Measurements from ENCODE around the gene EPM2A. TPM values are rescaled to one million over a fixed set of nuclear protein-coding genes. Genes with fewer than 3 reads are reported as not detected.

EPM2A gene
- polyA plus RNA-seq, 1 donor (not counting 4 experiments of a cell fraction or from before 2014, with no cell fraction given), result 2.4 TPM

DNA sequence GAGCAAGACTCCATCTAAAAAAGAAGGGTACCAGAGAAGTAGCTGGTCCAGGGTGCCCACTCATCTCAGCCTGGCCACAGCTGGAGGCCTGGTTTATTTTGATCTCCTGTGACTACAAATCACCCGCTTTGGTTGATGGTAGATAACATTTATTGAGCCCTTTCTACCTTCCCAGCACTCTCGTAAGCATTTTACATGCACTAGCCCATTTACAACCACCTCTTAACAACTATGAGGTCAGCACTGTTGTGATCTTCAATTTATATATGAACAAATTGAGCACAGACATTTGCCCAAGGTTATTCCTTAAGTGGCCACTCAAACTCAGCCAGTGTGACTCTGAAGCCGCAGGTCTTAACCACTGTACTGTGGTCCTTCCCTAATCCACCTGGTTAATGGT is 104.7 kb downstream of the EPM2A start:
- H3K79me2 ChIP-seq (ENCODE audit: control insufficient read depth, insufficient read depth, low read length), result no peaks in the 10 kb centered on the region

DNA sequence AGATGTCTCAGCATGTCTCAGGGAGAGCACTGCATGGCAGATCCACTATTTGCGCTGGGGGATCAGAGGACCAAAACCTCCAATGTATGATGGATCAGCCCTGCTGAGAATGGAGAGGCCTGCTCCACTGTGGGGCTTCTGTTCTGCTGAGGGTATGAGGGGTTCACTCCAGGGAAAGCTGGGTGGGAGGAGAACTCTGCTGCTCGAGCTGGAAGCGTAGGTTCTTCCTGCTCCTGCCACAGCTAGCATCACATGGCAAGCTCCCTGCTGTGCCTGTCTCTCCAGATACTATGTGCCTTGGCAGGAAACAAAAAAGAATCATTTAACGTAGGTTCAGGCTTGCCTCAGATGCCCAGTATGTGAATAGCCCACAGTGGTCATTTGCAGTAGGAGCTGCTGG is 105.8 kb downstream of the EPM2A start:
- Histone ChIP-seq H3K27me3 (ENCODE audit: control insufficient read depth, extremely low read depth, insufficient read depth, low read length) (no peaks in the 10 kb centered on the region), H3K36me3 (ENCODE audit: control insufficient read depth in 2 of 2, extremely low read depth in 1 of 2, insufficient read depth in 2 of 2, low read length in 2 of 2) (no peaks in the 10 kb centered on the region), H3K9ac (ENCODE audit: control insufficient read depth, extremely low read depth, insufficient read depth, low read length) (no peak overlapping the region), H4K20me1 (ENCODE audit: control insufficient read depth, extremely low read depth, insufficient read depth, low read length) (no peaks in the 10 kb centered on the region), H3K4me2 (ENCODE audit: control insufficient read depth, extremely low read depth, insufficient read depth, low read depth, low read length) (no peak overlapping the region), H3K4me3 (ENCODE audit: control insufficient read depth in 2 of 3, extremely low read depth in 1 of 3, insufficient read depth in 2 of 3, low read depth in 1 of 3, low read length in 3 of 3) (no peak overlapping the region), H3K4me1 (ENCODE audit: control insufficient read depth, extremely low read depth, insufficient read depth, low read length) (no peaks in the 10 kb centered on the region), H3K9me3 (ENCODE audit: control insufficient read depth, low read depth, low read length) (no peaks in the 10 kb centered on the region), H3K27ac (ENCODE audit: control insufficient read depth, insufficient read depth, low read length) (no peak overlapping the region), H3K9me1 (ENCODE audit: control insufficient read depth, extremely low read depth, insufficient read depth, low read length) (no peaks in the 10 kb centered on the region), H3K79me2 (ENCODE audit: control insufficient read depth, insufficient read depth, low read length) (no peaks in the 10 kb centered on the region), H2AFZ (ENCODE audit: control insufficient read depth, low read length) (no peak overlapping the region)
- dilution Hi-C loops (cut with MboI; ENCODE audit: extremely low pct_ligation_motif_present, low sequenced_read_pairs), result no loop called here
- no peak for TF ChIP-seq EZH2 (IDR thresholded peaks at IDR 0.05; ENCODE audit: low read length)
- FAIRE-seq, result no peak
- no peak for DNase-seq (ENCODE audit: low read depth, low spot score)

More for the DNA sequence above, 104.7 kb downstream of the EPM2A start:
- H3K4me2 ChIP-seq (ENCODE audit: control insufficient read depth, extremely low read depth, insufficient read depth, low read depth, low read length), result no peak overlapping the region
- dilution Hi-C loops (cut with MboI; ENCODE audit: extremely low pct_ligation_motif_present, low sequenced_read_pairs), result no loop called here
- no peaks in the 10 kb centered on the region for H3K9me1 ChIP-seq (ENCODE audit: control insufficient read depth, extremely low read depth, insufficient read depth, low read length)
- no peak overlapping the region for H3K27ac ChIP-seq (ENCODE audit: control insufficient read depth, insufficient read depth, low read length)
- TF ChIP-seq, protein P1, sequence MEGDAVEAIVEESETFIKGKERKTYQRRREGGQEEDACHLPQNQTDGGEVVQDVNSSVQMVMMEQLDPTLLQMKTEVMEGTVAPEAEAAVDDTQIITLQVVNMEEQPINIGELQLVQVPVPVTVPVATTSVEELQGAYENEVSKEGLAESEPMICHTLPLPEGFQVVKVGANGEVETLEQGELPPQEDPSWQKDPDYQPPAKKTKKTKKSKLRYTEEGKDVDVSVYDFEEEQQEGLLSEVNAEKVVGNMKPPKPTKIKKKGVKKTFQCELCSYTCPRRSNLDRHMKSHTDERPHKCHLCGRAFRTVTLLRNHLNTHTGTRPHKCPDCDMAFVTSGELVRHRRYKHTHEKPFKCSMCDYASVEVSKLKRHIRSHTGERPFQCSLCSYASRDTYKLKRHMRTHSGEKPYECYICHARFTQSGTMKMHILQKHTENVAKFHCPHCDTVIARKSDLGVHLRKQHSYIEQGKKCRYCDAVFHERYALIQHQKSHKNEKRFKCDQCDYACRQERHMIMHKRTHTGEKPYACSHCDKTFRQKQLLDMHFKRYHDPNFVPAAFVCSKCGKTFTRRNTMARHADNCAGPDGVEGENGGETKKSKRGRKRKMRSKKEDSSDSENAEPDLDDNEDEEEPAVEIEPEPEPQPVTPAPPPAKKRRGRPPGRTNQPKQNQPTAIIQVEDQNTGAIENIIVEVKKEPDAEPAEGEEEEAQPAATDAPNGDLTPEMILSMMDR (optimal IDR thresholded peaks at IDR 0.05 in 1 of 3, IDR thresholded peaks at IDR 0.05 in 1 of 3, conservative IDR thresholded peaks at IDR 0.05 in 1 of 3; ENCODE audit: extremely low read depth in 1 of 3, insufficient read depth in 2 of 3, low read length in 3 of 3), result no peak
- no peak for TF ChIP-seq EZH2 (IDR thresholded peaks at IDR 0.05; ENCODE audit: low read length)
- no peaks in the 10 kb centered on the region for H3K27me3 ChIP-seq (ENCODE audit: control insufficient read depth, extremely low read depth, insufficient read depth, low read length)
- DNase-seq (ENCODE audit: low read depth, low spot score), result no peak
- H3K9ac ChIP-seq (ENCODE audit: control insufficient read depth, extremely low read depth, insufficient read depth, low read length), result no peak overlapping the region
- H3K9me3 ChIP-seq (ENCODE audit: control insufficient read depth, low read depth, low read length), result no peaks in the 10 kb centered on the region
- FAIRE-seq, result no peak
- no peak overlapping the region for H3K4me3 ChIP-seq (ENCODE audit: control insufficient read depth in 2 of 3, extremely low read depth in 1 of 3, insufficient read depth in 2 of 3, low read depth in 1 of 3, low read length in 3 of 3)
- H4K20me1 ChIP-seq (ENCODE audit: control insufficient read depth, extremely low read depth, insufficient read depth, low read length), result no peaks in the 10 kb centered on the region
- no peaks in the 10 kb centered on the region for H3K36me3 ChIP-seq (ENCODE audit: control insufficient read depth in 2 of 2, extremely low read depth in 1 of 2, insufficient read depth in 2 of 2, low read length in 2 of 2)
- no peak overlapping the region for H2AFZ ChIP-seq (ENCODE audit: control insufficient read depth, low read length)
- no peaks in the 10 kb centered on the region for H3K4me1 ChIP-seq (ENCODE audit: control insufficient read depth, extremely low read depth, insufficient read depth, low read length)

DNA sequence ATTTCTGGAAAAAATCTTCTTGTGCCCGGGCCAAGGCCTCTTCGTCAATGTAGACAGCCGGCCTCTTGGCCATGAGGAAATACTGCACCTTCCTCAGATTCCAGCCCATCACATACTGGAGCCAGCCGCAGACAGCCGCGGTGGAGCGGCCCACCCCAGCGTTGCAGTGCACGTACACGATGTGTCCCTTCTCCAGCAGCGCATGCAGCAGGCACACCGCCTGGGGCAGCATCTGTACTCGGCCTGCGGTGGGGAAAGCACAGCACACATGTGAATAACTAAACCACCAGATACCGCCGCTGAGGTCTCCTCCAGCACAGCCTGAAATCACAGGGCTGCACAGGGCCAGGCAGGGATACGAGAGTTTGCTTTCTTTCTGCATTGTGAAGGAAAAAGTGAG is 107.9 kb downstream of the EPM2A start:
- FAIRE-seq (no peak), DNase-seq (ENCODE audit: low read depth, low spot score) (no peak)
- Histone ChIP-seq H3K9me3 (ENCODE audit: control insufficient read depth, low read depth, low read length) (no peaks in the 10 kb centered on the region), H2AFZ (ENCODE audit: control insufficient read depth, low read length) (no peak overlapping the region), H3K27me3 (ENCODE audit: control insufficient read depth, extremely low read depth, insufficient read depth, low read length) (no peaks in the 10 kb centered on the region), H3K4me2 (ENCODE audit: control insufficient read depth, extremely low read depth, insufficient read depth, low read depth, low read length) (no peak overlapping the region), H3K36me3 (ENCODE audit: control insufficient read depth in 2 of 2, extremely low read depth in 1 of 2, insufficient read depth in 2 of 2, low read length in 2 of 2) (no peaks in the 10 kb centered on the region), H3K4me3 (ENCODE audit: control insufficient read depth in 2 of 3, extremely low read depth in 1 of 3, insufficient read depth in 2 of 3, low read depth in 1 of 3, low read length in 3 of 3) (no peak overlapping the region), H3K27ac (ENCODE audit: control insufficient read depth, insufficient read depth, low read length) (no peak overlapping the region), H3K79me2 (ENCODE audit: control insufficient read depth, insufficient read depth, low read length) (no peaks in the 10 kb centered on the region), H3K4me1 (ENCODE audit: control insufficient read depth, extremely low read depth, insufficient read depth, low read length) (no peaks in the 10 kb centered on the region), H3K9ac (ENCODE audit: control insufficient read depth, extremely low read depth, insufficient read depth, low read length) (no peak overlapping the region), H4K20me1 (ENCODE audit: control insufficient read depth, extremely low read depth, insufficient read depth, low read length) (no peaks in the 10 kb centered on the region), H3K9me1 (ENCODE audit: control insufficient read depth, extremely low read depth, insufficient read depth, low read length) (no peaks in the 10 kb centered on the region)
- dilution Hi-C loops (cut with MboI; ENCODE audit: extremely low pct_ligation_motif_present, low sequenced_read_pairs), result no loop called here
- no peak for TF ChIP-seq EZH2 (IDR thresholded peaks at IDR 0.05; ENCODE audit: low read length)
- TF ChIP-seq, protein P1 (optimal IDR thresholded peaks at IDR 0.05 in 1 of 3, IDR thresholded peaks at IDR 0.05 in 1 of 3, conservative IDR thresholded peaks at IDR 0.05 in 1 of 3; ENCODE audit: extremely low read depth in 1 of 3, insufficient read depth in 2 of 3, low read length in 3 of 3), result no peak

Measured in keratinocyte (primary cell).